Immature natural killer cell (primary cell): Measurements from ENCODE around the gene LARP4B. TPM values are rescaled to one million over a fixed set of nuclear protein-coding genes. Genes with fewer than 3 reads are reported as not detected.

Experiments used
- DNase-seq, 3 donors: peaks; one replicate each; pipeline ENCODE4 v3.0.0; 2022; ENCODE audit warnings: mixed read lengths in 1 of 3
- H3K27ac Mint-ChIP-seq, 6 donors: one replicate each; pipeline ENCODE4 v1.8.0; 2020; ENCODE audit warnings: mixed read lengths in 6 of 6, mild to moderate bottlenecking in 5 of 6, inconsistent platforms in 4 of 6, moderate library complexity in 3 of 6
- H3K27me3 Mint-ChIP-seq, 3 donors: one replicate each; pipeline ENCODE4 v1.8.0; 2020 to 2021; ENCODE audit warnings: low read depth in 3 of 3, mild to moderate bottlenecking in 3 of 3, mixed read lengths in 3 of 3, moderate library complexity in 3 of 3, inconsistent platforms in 1 of 3
- H3K36me3 Mint-ChIP-seq, 3 donors: one replicate each; pipeline ENCODE4 v1.8.0; 2020; ENCODE audit warnings: mixed read lengths in 3 of 3, inconsistent platforms in 2 of 3, mild to moderate bottlenecking in 2 of 3
- H3K4me1 Mint-ChIP-seq, 2 donors: one replicate each; pipeline ENCODE4 v1.8.0; 2020; ENCODE audit warnings: inconsistent platforms in 2 of 2, mild to moderate bottlenecking in 2 of 2, mixed read lengths in 2 of 2, moderate library complexity in 1 of 2
- H3K4me3 Mint-ChIP-seq, 5 donors: one replicate each; pipeline ENCODE4 v1.8.0; 2020; ENCODE audit warnings: mild to moderate bottlenecking in 5 of 5, mixed read lengths in 5 of 5, inconsistent platforms in 3 of 5, moderate library complexity in 3 of 5
- H3K9me3 Mint-ChIP-seq, 6 donors: one replicate each; pipeline ENCODE4 v1.8.0; 2020; ENCODE audit warnings: mild to moderate bottlenecking in 6 of 6, mixed read lengths in 6 of 6, inconsistent platforms in 4 of 6, moderate library complexity in 3 of 6
- polyA plus RNA-seq, 3 donors: library from polyadenylated mRNA; unstranded; fragments of 300-500 nt; fragmentation: Illumina TruSeq; gene quantifications; one replicate each; pipeline ENCODE4 v1.2.3, GENCODE V29; 2021

LARP4B gene
- polyA plus RNA-seq, 3 donors from 2014 or later: 4.7 to 35.8 (median 13.3) TPM

DNA sequence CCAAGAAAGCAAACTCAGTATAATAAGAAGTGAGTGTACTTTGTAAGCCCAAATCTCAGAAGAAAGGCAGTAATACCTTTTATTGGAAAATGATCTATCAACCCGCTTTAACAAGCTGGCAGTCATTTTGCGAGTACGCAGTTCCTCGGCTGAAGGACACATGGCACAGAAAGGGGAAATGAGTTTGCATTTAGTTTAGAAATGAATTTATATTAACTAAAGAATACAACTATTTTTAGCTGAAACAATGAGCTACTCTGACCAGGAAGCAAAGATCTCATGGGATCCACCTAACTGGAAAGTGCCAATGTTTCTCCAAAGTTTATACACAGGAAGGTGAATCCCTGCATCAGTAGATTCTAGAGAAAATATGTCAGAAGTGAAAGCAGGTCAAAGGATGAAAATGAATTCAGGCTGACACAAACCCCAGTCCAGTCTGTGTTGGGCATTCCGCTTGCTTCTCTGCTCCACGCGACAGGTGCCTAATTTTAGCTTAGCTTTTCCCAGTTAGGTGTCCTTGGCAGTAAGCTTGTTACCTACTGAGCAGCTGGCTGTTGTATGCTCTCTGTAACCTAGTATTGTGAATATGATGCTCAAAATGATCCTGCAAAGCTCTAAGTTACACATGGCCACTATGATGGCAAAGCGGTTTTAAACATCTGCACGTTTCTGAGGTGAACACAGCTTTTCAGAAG, 112.8 kb downstream of the LARP4B start:
- H3K36me3 Mint-ChIP-seq: peaks cover 20 to 58% (median 39%) of the 10 kb centered on the region in 3 donors
- H3K9me3 Mint-ChIP-seq: no peaks in the 10 kb centered on the region
- no peak overlapping the region for H3K4me3 Mint-ChIP-seq
- H3K27ac Mint-ChIP-seq: peak overlapping the region in 2 of 6 donors; percentile 3 to 62
- no peak for DNase-seq
- H3K4me1 Mint-ChIP-seq: peaks cover 17 to 24% of the 10 kb centered on the region in 2 donors
- peaks cover 0 to 2% (median 0%) of the 10 kb centered on the region in 3 donors for H3K27me3 Mint-ChIP-seq

DNA sequence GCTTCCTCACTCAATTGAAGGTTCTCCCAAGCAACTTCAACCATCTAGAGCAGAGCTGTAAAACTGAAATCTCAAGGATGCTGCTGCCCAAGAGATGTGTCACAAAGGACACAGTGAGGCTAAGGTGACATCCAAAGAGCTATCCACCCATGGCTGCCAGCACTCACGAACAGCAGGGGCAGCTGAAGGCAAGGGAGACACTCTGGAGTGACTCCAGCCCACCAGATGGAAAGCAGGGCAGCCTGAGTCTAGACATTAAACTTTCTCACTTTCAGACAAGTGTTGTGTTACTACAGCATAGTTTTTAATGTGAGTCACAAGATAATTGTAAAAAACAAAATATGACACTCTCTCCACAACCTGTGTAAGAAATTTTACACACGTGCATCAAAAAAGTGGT, 113.5 kb downstream of the LARP4B start:
- H3K36me3 Mint-ChIP-seq: peaks cover 19 to 61% (median 39%) of the 10 kb centered on the region in 3 donors
- DNase-seq: no peak
- peaks cover 0 to 2% (median 0%) of the 10 kb centered on the region in 3 donors for H3K27me3 Mint-ChIP-seq
- H3K4me1 Mint-ChIP-seq: peaks cover 15 to 23% of the 10 kb centered on the region in 2 donors
- H3K27ac Mint-ChIP-seq: no peak overlapping the region
- H3K4me3 Mint-ChIP-seq: no peak overlapping the region
- no peaks in the 10 kb centered on the region for H3K9me3 Mint-ChIP-seq

DNA sequence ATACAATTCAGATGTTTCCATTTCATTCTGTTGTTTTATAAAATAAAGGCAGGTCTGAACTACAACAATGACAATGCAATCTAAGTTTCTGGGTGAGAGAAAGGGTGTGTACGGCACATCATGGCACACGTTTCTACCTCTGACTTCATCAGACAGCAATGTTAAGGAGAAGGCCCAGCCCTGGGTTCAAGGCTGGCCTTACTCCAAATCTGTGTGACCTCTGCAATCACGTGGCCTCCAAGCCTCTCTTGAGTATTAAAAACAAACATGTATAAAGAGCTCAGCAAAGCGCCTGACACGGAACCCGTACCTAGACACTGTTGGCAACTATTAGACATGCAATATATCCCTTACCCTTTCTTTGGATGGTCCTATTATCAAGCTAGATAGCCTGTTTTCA, 114.1 kb downstream of the LARP4B start:
- no peaks in the 10 kb centered on the region for H3K9me3 Mint-ChIP-seq
- peaks cover 0 to 2% (median 0%) of the 10 kb centered on the region in 3 donors for H3K27me3 Mint-ChIP-seq
- no peak for DNase-seq
- H3K27ac Mint-ChIP-seq: no peak overlapping the region
- H3K4me1 Mint-ChIP-seq: peaks cover 14 to 24% of the 10 kb centered on the region in 2 donors
- peaks cover 19 to 61% (median 39%) of the 10 kb centered on the region in 3 donors for H3K36me3 Mint-ChIP-seq
- no peak overlapping the region for H3K4me3 Mint-ChIP-seq

DNA sequence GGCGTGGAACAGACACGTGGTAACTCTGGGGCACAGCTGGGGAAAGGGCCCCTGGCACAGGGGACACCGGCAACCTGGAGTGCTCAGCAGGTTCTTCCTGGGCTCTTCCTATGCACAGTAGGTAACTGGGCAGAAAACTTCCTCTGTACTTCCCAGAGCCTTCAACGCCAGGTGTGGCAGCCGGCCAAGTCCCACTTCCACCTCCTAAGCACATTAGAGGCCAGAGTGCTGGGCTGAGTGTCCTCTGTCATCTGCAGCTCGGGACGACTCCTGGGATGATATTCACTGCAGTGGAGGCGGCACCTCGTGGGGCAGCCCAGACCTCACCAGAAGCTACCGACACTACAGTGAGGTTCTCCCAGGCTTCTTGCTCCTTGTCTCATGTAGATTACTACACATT, 114.5 kb downstream of the LARP4B start:
- Mint-ChIP-seq H3K4me1 (peaks cover 14 to 28% of the 10 kb centered on the region in 2 donors), H3K4me3 (no peak overlapping the region), H3K27me3 (peaks cover 0 to 2% (median 0%) of the 10 kb centered on the region in 3 donors), H3K36me3 (peaks cover 22 to 65% (median 39%) of the 10 kb centered on the region in 3 donors), H3K27ac (no peak overlapping the region), H3K9me3 (no peaks in the 10 kb centered on the region)
- no peak for DNase-seq

DNA sequence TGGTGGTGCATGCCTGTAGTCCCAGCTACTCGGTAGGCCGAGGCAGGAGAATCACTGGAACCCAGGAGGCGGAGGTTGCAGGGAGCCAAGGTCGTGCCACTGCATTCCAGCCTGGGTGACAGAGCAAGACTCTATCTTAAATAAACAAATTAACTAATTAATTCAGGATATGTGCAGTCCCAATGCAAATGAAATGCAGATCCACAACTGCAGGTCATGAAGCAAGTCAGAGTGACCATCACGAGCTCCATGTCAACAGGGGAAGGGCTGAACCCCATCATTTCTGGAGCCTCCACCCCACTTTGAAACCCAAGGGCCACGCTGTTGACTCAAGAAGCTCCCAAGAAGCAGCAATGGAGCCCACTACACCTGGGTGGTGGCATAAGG, 115.4 kb downstream of the LARP4B start:
- Mint-ChIP-seq H3K36me3 (peaks cover 27 to 66% (median 37%) of the 10 kb centered on the region in 3 donors), H3K27me3 (peaks cover 0 to 2% (median 0%) of the 10 kb centered on the region in 3 donors), H3K27ac (no peak overlapping the region), H3K4me3 (no peak overlapping the region), H3K9me3 (no peaks in the 10 kb centered on the region), H3K4me1 (peaks cover 6 to 22% of the 10 kb centered on the region in 2 donors)
- no peak for DNase-seq

DNA sequence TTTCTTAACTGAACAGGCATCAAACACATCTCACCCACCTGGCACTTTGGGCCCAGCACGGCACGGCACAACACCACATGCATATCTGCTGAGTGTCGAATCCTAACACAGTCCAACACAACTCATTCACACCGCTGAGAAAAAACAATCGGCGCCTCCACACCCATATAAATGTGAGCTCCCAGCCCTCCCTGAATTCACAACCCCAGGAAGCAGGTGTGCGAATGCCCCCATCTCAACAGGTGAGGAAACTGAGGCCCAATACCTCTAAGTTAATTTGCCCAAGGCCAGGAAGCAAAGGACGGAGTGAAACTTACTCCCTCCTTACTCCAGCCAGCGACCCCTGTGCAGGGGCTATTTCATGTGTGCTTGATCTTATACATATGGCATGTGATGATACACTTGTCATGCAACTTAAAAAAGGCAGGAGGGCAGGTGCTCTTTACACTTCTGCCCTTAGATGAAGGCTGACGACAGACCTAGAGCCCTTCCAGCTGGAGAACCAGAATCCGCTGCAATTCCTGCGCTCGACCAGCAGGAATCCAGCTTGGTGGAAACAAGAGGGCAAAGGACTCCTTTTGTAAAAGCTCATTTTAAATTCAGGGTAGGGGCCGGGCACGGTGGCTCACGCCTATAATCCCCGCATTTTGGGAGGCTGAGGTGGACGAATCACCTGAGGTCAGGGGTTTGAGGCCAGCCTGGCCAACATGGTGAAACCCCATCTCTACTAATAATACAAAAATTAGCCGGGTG, 116.0 kb downstream of the LARP4B start:
- no peak overlapping the region for H3K4me3 Mint-ChIP-seq
- DNase-seq: no peak
- H3K27me3 Mint-ChIP-seq: no peaks in the 10 kb centered on the region
- H3K27ac Mint-ChIP-seq: peak overlapping the region in 2 of 6 donors; percentile 31 to 80
- peaks cover 2 to 17% of the 10 kb centered on the region in 2 donors for H3K4me1 Mint-ChIP-seq
- no peaks in the 10 kb centered on the region for H3K9me3 Mint-ChIP-seq
- peaks cover 31 to 65% (median 35%) of the 10 kb centered on the region in 3 donors for H3K36me3 Mint-ChIP-seq

DNA sequence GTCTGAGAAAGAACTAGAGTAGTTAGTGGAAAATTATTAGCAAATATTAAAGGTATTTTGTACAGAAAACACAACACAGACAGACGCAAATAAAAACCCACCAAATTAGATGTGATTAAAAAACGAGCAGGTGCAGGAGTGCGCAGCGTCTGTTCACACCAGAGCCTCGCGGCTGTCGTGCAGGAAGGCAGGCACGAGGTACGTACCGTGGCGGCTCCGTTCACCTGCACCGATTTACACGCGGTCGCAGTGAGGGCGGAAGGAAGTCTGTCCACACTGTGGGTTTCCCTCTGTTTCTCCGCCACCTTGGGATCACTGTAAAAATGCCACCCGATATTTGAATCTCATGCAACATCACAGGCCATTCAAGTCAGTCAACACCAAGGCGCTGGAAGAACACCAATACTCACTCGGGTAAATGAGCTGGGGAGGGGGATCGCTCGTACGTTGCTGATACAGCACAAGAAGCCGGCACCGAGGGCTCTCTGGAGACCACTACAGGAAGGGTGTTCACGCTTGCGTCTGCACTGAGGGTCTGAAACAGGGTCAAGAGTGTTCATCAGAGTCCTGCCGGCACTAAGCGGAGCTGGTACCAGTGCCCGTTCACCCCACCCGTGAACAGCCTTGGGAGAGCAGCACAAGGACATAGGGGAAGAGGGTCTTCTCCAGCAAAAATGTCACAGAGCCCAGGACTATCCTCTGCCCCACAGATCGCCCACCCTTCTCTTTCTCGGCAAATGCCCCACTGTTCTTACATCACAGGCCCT, 116.8 kb downstream of the LARP4B start:
- Mint-ChIP-seq H3K4me3 (no peak overlapping the region), H3K36me3 (peaks cover 24 to 65% (median 30%) of the 10 kb centered on the region in 3 donors), H3K9me3 (no peaks in the 10 kb centered on the region), H3K4me1 (peaks cover 2 to 17% of the 10 kb centered on the region in 2 donors), H3K27me3 (no peaks in the 10 kb centered on the region), H3K27ac (peak overlapping the region in 1 of 6 donors; percentile 31)
- no peak for DNase-seq

DNA sequence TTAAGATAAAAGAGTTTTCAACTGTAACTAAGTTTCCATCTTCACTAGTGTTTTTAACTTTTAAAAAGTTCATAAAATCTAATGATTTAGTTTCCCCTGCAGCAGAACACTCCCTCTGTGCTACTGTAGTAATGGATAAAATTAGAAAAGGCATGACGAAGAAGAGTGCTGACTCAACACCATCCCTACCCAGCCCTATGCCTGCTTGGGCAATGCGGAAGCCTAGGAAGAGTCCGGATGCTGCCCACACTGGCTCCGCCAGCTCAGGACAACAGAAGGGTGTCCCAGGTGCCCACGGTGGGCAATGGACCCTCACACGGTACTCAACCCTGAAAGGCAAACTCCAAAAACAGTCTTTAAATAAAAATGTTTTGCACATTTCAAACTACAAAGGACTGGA, 118.2 kb downstream of the LARP4B start:
- no peaks in the 10 kb centered on the region for H3K27me3 Mint-ChIP-seq
- peaks cover 2 to 17% of the 10 kb centered on the region in 2 donors for H3K4me1 Mint-ChIP-seq
- H3K27ac Mint-ChIP-seq: peak overlapping the region in 5 of 6 donors; percentile 10 to 57 (median 36)
- no peak for DNase-seq
- no peaks in the 10 kb centered on the region for H3K9me3 Mint-ChIP-seq
- peaks cover 28 to 70% (median 30%) of the 10 kb centered on the region in 3 donors for H3K36me3 Mint-ChIP-seq
- H3K4me3 Mint-ChIP-seq: no peak overlapping the region

DNA sequence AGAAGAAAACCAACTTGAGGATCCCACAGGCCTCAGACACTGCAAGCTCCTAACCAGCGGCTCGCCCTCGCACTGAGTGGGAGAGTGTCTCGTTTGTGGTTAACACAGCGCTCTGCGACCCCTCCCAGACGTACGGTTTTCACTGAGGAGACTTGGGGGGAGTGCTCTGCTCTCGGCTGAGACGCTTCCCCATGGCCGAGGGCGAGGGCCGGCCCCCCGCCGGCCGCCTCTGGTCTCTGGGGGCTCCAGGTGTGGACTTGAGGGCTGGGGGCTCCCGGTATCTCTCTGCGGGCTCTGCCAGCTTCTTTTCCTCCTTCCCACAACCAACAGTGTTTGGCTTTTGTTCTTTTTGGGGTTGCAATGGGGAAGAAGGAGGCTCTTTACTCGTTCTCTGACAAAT, 118.7 kb downstream of the LARP4B start:
- Mint-ChIP-seq H3K4me1 (peaks cover 2 to 17% of the 10 kb centered on the region in 2 donors), H3K27ac (peak overlapping the region in 5 of 6 donors; percentile 10 to 57 (median 36)), H3K4me3 (no peak overlapping the region), H3K27me3 (no peaks in the 10 kb centered on the region), H3K9me3 (no peaks in the 10 kb centered on the region), H3K36me3 (peaks cover 28 to 71% (median 30%) of the 10 kb centered on the region in 3 donors)
- no peak for DNase-seq

DNA sequence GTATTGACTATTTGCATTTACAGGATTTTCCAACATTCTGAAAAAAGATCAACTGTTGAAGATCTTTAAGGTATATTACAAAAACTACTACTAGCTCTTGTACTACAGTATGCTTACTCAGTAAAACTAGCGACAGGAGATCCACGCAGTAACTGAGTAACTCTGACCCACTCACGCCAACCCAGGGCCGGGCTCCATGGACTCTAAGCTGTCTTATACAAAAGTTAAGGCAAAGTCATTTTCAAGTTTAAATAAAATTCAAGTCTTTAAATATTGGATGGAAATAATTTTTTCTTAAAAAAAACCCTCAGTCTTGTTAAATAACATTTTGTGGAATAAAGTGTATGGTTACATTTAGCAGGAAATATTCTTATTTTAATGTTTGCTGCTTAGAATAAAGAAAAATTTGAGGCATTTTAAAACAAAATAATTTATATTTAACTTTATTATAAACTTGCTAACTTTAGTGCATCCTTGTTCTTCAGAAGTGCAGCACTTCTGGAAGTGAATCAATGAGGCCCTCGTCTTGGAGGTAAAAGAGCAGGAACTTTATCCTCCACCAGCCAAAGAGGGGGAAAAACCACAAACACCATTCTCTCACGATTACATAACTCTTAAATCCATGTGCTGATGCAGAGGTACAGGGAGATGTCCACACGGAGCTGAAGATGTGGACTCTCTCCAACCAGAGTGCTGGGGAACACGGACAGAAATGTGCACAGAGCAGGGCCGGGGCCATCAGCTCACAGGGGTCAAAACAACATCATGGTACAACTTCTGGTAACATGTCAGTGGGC, 119.9 kb downstream of the LARP4B start:
- peaks cover 0 to 3% (median 0%) of the 10 kb centered on the region in 3 donors for H3K27me3 Mint-ChIP-seq
- no peak for DNase-seq
- H3K4me1 Mint-ChIP-seq: peaks cover 2 to 20% of the 10 kb centered on the region in 2 donors
- peak overlapping the region in 1 of 6 donors; percentile 61 for H3K27ac Mint-ChIP-seq
- H3K4me3 Mint-ChIP-seq: no peak overlapping the region
- H3K36me3 Mint-ChIP-seq: peaks cover 30 to 71% (median 35%) of the 10 kb centered on the region in 3 donors
- no peaks in the 10 kb centered on the region for H3K9me3 Mint-ChIP-seq

DNA sequence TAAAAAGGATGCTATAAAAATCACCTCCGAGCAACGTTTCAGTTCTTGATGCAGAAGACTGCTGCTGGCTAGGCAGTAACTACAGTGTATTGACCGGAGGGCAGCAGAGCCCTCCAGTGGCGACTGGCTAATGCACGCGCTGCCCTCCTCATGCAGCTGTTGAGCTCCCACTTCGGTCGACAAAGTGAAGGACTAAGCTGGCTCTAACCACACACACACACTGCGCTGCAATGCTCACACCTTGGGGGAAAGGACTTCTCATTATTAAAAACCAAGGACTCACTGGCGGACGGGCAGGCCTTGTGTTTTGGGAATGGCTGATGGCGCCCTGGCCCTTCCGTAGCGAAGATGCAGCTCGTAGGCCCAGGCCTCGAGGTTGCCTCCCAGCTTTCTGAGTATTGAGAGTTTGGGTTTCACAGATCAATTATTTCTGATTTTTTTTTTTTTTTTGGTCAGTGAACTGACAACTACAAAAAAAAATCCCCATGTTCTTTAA, 121.1 kb downstream of the LARP4B start:
- Mint-ChIP-seq H3K4me1 (peaks cover 5 to 29% of the 10 kb centered on the region in 2 donors), H3K4me3 (no peak overlapping the region), H3K27ac (no peak overlapping the region), H3K36me3 (peaks cover 29 to 68% (median 36%) of the 10 kb centered on the region in 3 donors), H3K9me3 (no peaks in the 10 kb centered on the region), H3K27me3 (peaks cover 0 to 7% (median 0%) of the 10 kb centered on the region in 3 donors)
- DNase-seq: no peak

DNA sequence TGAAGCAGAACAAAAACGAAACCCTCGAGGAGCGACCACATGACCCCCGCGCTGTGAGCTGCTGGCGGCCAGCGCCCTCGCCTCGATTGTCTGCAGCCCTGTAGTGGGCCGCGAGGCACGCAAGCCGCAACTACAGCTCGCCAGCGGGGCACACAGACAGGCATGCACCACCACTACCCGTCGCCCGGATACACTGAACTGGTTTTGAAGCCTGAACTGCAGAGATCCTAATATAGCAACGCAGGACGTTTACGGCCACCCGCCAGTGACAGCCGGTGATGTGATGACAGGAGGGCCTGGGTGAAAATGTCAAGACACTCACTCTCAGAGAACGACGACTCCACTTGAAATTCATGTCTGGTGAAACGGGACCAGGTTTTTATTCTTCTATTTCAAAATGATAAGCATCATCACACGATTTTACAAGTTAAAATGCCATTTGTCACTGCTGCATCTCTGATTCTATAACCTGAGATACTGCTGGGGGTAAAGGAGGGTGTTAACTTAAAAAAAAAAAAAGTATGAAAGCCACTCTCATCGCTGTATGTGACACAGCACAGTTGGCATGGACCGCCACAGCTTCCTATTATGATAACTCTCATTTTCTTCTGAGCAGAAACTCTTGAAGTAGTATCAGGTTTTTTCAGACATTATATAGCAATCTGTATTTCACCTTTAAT, 121.7 kb downstream of the LARP4B start:
- H3K4me1 Mint-ChIP-seq: peaks cover 6 to 31% of the 10 kb centered on the region in 2 donors
- no peak overlapping the region for H3K27ac Mint-ChIP-seq
- peaks cover 0 to 7% (median 0%) of the 10 kb centered on the region in 3 donors for H3K27me3 Mint-ChIP-seq
- H3K4me3 Mint-ChIP-seq: no peak overlapping the region
- no peaks in the 10 kb centered on the region for H3K9me3 Mint-ChIP-seq
- peaks cover 25 to 62% (median 31%) of the 10 kb centered on the region in 3 donors for H3K36me3 Mint-ChIP-seq
- no peak for DNase-seq
